Heart right ventricle (tissue), 16 donors: ENCODE results near the gene INPP5D. TPM values are rescaled to one million over a fixed set of nuclear protein-coding genes. Genes with fewer than 3 reads are reported as not detected.

Experiments used
- ATAC-seq, 8 donors: fragments of 200-7000 bp; cut with Tn5 transposase; one replicate each; pipeline ENCODE4 v1.9.1; 2020; ENCODE audit warnings: mild to moderate bottlenecking in 8 of 8, moderate library complexity in 8 of 8, moderate number of reproducible peaks in 1 of 8
- DNase-seq, 2 donors: peaks; one replicate each; pipeline ENCODE4 v3.0.0-alpha.2; 2020
- H3K27ac ChIP-seq, 10 donors: fragments of 200-600 bp; sonication (generic) in 2 of 10; one replicate each; pipeline versions ENCODE4 v1.5.0 to v1.8.0; 2020 to 2022; ENCODE audit warnings: mild to moderate bottlenecking in 3 of 10
- H3K27me3 ChIP-seq, 7 donors: fragments of 200-600 bp; one replicate each; pipeline ENCODE4 v1.8.0; 2021 to 2022; ENCODE audit warnings: mild to moderate bottlenecking in 2 of 7
- H3K36me3 ChIP-seq, 9 donors: fragments of 200-600 bp; sonication (generic) in 1 of 9; one replicate each; pipeline versions ENCODE4 v1.5.0 to v1.8.0; 2020 to 2022; ENCODE audit warnings: mild to moderate bottlenecking in 2 of 9
- H3K4me1 ChIP-seq, 9 donors: fragments of 200-600 bp; sonication (generic) in 1 of 9; one replicate each; pipeline versions ENCODE4 v1.5.0 to v1.8.0; 2020 to 2022; ENCODE audit warnings: mild to moderate bottlenecking in 4 of 9
- H3K4me3 ChIP-seq, 10 donors: fragments of 200-600 bp; sonication (generic) in 2 of 10; one replicate each; pipeline versions ENCODE4 v1.5.0 to v1.8.0; 2020 to 2022; ENCODE audit warnings: mild to moderate bottlenecking in 7 of 10, moderate library complexity in 2 of 10
- H3K9me3 ChIP-seq, 11 donors: fragments of 200-600 bp in 10 of 11; sonication (generic) in 2 of 11; one replicate each; pipeline versions ENCODE4 v1.5.0 to v1.8.0; 2013 to 2022; ENCODE audit warnings: mild to moderate bottlenecking in 2 of 11, control low read depth in 1 of 11, moderate library complexity in 1 of 11
- WGBS, 2 donors: extraction: QIAGEN DNeasy Blood & Tissue Kit; methylation state at CpG; one replicate each; pipeline ENCODE4 v1.1.7; 2013; ENCODE audit warnings: inconsistent platforms in 1 of 2; 5-methylcytosine and 5-hydroxymethylcytosine counted together
- intact Hi-C, 10 donors: fragments of 100-400 bp; cut with DNase I; formaldehyde crosslinking; loops; one replicate each; pipeline versions ENCODE4 v1.11.1 to v1.14.2; 2022
- polyA plus RNA-seq, 2 donors: library from polyadenylated mRNA; stranded (reverse); fragments of 200-250 nt; gene quantifications; one replicate each; pipeline ENCODE4 v1.2.3, GENCODE V29; 2013
- total RNA-seq, 10 donors: library from RNA; stranded (reverse); fragmentation: NEBNext Ultra II Directional in 3 of 10; extraction: Animal tissue kit (Norgen Biotek cat#: 25700) in 3 of 10; gene quantifications; one replicate each; pipeline versions ENCODE4 v1.2.1 to v1.2.4, GENCODE V29; 2021 to 2023
- TF ChIP-seq, protein P1 (sequence below), 9 donors: fragments of 200-600 bp; sonication (generic) in 2 of 9; IDR thresholded peaks; one replicate each; pipeline versions ENCODE4 v1.5.0 to v1.8.0; 2021 to 2022; ENCODE audit warnings: antibody characterized with exemption in 9 of 9, mild to moderate bottlenecking in 5 of 9, moderate library complexity in 1 of 9
- donor health status: Arrhythmogenic right ventricular cardiomyopathy.
- donor health status: ischemic (EF 13 %, LVEDD 7.1; RV severe dilation, severe dysfunction).
- donor health status: healthy with polysubstance abuse.
- donor health status: DM: no; HTN: yes; CAD: no.
- donor health status: DM: no; HTN: no; CAD: no.
- donor health status: ischemic (EF 25% LVEDD 6.9; RV normal size, moderate dysfunction).
- donor health status: ischemic (EF 25% LVEDD 5.7; RV mildly dilated, moderate dysfunction).
- donor health status: healthy.
- donor health status: DM: yes; HTN: yes; CAD: no.
- donor health status: Ischemic cardiomyopathy.
- donor health status: ischemic (EF 35%, LVEDD 5.7; RV mildly dilated, moderate dysfunction).
- donor health status: nonischemic (EF 11% LVEDD 7.7; RV severe dilation, severe dysfunction).
- donor health status: DM: yes; HTN: yes; CAD: no.
- donor health status: PGD.
- donor health status: ischemic (EF 29% LVEDD 5.4; RV normal size, mild dysfunction).
- donor health status: nonischemic (EF 23%, LVEDD 6.1; RV moderate dilation, normal function).

INPP5D gene
- total and polyA plus RNA-seq, 12 donors = 2.9 to 17.2 (median 5.7) TPM

DNA sequence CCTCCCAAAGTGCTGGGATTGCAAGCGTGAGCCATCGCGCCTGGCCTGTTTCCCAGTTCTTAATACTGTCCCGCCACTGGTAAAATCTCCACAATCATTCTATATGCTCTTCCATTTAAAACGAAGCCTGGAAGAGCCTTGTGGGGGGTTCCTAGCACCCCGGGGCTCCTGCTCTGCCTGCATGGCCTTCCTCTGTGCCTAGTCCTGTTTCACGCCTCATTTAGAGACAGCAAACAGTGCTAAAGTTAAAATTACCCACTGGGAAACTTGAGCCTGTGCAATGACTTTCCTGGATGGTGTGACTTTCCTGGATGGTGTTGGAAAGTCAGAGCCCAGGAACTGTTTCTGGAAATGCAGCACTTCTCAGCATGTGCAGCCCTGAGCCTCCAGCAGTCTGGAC lies 55.0 kb downstream of the INPP5D start:
- Histone ChIP-seq H3K27ac (no peak overlapping the region), H3K36me3 (peaks cover 0 to 14% (median 0%) of the 10 kb centered on the region in 9 donors), H3K4me1 (peaks cover 0 to 29% (median 0%) of the 10 kb centered on the region in 9 donors), H3K4me3 (no peak overlapping the region), H3K27me3 (peaks cover 0 to 10% (median 0%) of the 10 kb centered on the region in 7 donors), H3K9me3 (no peaks in the 10 kb centered on the region)
- WGBS, 2 donors = 77 to 83% methylated on average over 7 of the region's 7 CpGs
- TF ChIP-seq, protein P1, sequence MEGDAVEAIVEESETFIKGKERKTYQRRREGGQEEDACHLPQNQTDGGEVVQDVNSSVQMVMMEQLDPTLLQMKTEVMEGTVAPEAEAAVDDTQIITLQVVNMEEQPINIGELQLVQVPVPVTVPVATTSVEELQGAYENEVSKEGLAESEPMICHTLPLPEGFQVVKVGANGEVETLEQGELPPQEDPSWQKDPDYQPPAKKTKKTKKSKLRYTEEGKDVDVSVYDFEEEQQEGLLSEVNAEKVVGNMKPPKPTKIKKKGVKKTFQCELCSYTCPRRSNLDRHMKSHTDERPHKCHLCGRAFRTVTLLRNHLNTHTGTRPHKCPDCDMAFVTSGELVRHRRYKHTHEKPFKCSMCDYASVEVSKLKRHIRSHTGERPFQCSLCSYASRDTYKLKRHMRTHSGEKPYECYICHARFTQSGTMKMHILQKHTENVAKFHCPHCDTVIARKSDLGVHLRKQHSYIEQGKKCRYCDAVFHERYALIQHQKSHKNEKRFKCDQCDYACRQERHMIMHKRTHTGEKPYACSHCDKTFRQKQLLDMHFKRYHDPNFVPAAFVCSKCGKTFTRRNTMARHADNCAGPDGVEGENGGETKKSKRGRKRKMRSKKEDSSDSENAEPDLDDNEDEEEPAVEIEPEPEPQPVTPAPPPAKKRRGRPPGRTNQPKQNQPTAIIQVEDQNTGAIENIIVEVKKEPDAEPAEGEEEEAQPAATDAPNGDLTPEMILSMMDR (IDR thresholded peaks at IDR 0.05) = no peak
- DNase-seq (no peak), ATAC-seq (no peak)
- intact Hi-C loops = no loop called here

DNA sequence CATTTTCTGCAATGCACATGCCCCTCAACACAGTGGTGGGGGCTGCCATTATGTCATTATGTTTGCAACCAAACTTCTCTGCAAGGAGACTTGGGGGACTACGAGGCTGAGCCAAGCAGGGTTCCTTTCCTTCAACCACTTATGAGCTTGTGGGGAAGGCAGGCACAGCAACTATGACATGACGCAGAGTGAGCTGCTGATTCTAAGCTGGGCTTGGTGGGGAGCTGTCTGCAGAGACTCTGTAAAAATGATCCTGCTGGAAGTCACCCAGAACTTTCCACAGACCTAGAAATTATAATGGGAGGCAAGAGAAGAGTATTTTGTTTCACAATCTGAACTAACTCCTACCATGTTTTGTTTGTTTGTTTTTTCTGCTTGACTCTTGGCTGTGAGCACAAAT lies 55.6 kb downstream of the INPP5D start:
- intact Hi-C loops = no loop called here
- Histone ChIP-seq H3K4me3 (no peak overlapping the region), H3K36me3 (peaks cover 0 to 14% (median 0%) of the 10 kb centered on the region in 9 donors), H3K4me1 (peaks cover 0 to 29% (median 0%) of the 10 kb centered on the region in 9 donors), H3K27me3 (peaks cover 0 to 10% (median 0%) of the 10 kb centered on the region in 7 donors), H3K9me3 (no peaks in the 10 kb centered on the region), H3K27ac (no peak overlapping the region)
- ATAC-seq (no peak), DNase-seq (no peak)
- WGBS, 2 donors = 48 to 62% methylated on average over 2 of the region's 2 CpGs
- TF ChIP-seq, protein P1 (IDR thresholded peaks at IDR 0.05) = no peak

DNA sequence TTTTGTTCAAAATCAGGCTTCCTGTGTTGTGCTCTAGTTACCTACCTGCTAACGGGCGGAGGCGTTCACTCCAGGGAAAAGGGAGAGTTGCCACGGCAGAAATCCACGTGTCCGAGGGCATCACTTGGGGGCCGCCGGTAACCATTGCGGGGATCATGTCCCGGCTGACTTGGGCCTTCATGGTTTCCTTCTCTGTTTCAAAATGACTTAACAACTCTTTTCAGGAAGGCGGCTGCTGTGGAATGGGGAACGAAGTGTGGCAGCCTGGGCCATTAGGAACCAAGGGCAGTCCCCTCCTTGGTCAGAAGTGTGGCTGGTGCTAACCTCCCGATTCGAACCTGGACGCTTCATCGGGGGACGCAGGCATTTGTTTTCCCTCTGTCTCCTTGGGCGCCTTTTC lies 56.8 kb downstream of the INPP5D start:
- peaks cover 0 to 10% (median 0%) of the 10 kb centered on the region in 7 donors for H3K27me3 ChIP-seq
- intact Hi-C loops = no loop called here
- H3K36me3 ChIP-seq = peaks cover 0 to 19% (median 0%) of the 10 kb centered on the region in 9 donors
- H3K9me3 ChIP-seq = no peaks in the 10 kb centered on the region
- WGBS, 2 donors = 84 to 87% methylated on average over 18 of the region's 18 CpGs
- H3K27ac ChIP-seq = no peak overlapping the region
- H3K4me1 ChIP-seq = peaks cover 0 to 29% (median 0%) of the 10 kb centered on the region in 9 donors
- peak in 4 of 8 donors; percentile 27 to 48 (median 37) for ATAC-seq
- TF ChIP-seq, protein P1 (IDR thresholded peaks at IDR 0.05) = no peak
- DNase-seq = no peak
- no peak overlapping the region for H3K4me3 ChIP-seq

DNA sequence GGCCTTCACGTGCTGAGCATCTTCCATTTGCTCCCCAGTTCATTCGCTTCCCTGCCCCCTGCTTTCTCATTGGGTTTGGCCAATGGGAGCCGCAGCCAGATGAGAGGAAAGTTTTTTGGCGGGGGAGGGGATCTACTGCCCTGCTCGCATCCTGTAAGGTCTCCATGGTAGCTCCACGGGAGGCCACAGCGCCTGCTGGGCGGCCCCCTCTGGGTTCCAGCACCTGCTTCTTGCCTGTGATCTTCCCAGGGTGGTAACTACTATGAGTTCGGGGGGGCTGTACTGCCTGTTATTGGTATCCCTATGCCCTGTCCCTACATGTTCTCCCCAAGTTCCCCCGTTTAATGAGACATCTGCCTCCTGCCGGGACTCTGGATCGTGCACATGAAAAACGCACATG lies 57.2 kb downstream of the INPP5D start:
- Histone ChIP-seq H3K27ac (no peak overlapping the region), H3K9me3 (no peaks in the 10 kb centered on the region), H3K27me3 (peaks cover 0 to 10% (median 0%) of the 10 kb centered on the region in 7 donors), H3K36me3 (peaks cover 0 to 23% (median 0%) of the 10 kb centered on the region in 9 donors), H3K4me3 (no peak overlapping the region), H3K4me1 (peaks cover 0 to 29% (median 0%) of the 10 kb centered on the region in 9 donors)
- TF ChIP-seq, protein P1 (IDR thresholded peaks at IDR 0.05) = no peak
- WGBS, 2 donors = 80% methylated on average over 13 of the region's 13 CpGs
- ATAC-seq = no peak
- intact Hi-C loops = no loop called here
- DNase-seq = no peak
